Subcutaneous abdominal adipose tissue (tissue), 5 donors: ENCODE data around the gene TRIM2.

ENCODE experiments used
- H3K27ac ChIP-seq: one replicate; pipeline ENCODE4 v1.7.0; 2013; ENCODE audit warnings: low read depth, mild to moderate bottlenecking, inconsistent platforms, low read length, moderate library complexity
- H3K27me3 ChIP-seq, 5 donors: one replicate each; pipeline ENCODE4 v1.7.0; 2013; ENCODE audit warnings: low read length in 5 of 5, inconsistent platforms in 1 of 5; ENCODE audit not compliant: control insufficient read depth in 5 of 5, insufficient read depth in 4 of 5
- H3K36me3 ChIP-seq, 5 donors: one replicate each; pipeline ENCODE4 v1.7.0; 2013; ENCODE audit warnings: low read length in 5 of 5; ENCODE audit not compliant: control insufficient read depth in 5 of 5, insufficient read depth in 5 of 5
- H3K4me1 ChIP-seq, 5 donors: one replicate each; pipeline ENCODE4 v1.7.0; 2013; ENCODE audit warnings: low read length in 5 of 5, mild to moderate bottlenecking in 3 of 5, moderate library complexity in 1 of 5; ENCODE audit not compliant: control insufficient read depth in 5 of 5, insufficient read depth in 5 of 5
- H3K4me3 ChIP-seq, 5 donors: one replicate each; pipeline ENCODE4 v1.7.0; 2013; ENCODE audit warnings: low read length in 5 of 5, low read depth in 1 of 5
- H3K9ac ChIP-seq, 5 donors: one replicate each; pipeline ENCODE4 v1.7.0; 2013; ENCODE audit warnings: low read length in 5 of 5, mild to moderate bottlenecking in 4 of 5, moderate library complexity in 3 of 5
- H3K9me3 ChIP-seq, 5 donors: one replicate each; pipeline ENCODE4 v1.7.0; 2013; ENCODE audit warnings: low read length in 5 of 5; ENCODE audit not compliant: control insufficient read depth in 5 of 5
- donor health status: healthy.
- donor health status: healthy.
- donor health status: healthy.
- donor health status: healthy.
- donor health status: healthy.

The TRIM2 gene

GRCh38 chr4:153232768-153233167, 28.5 kb downstream of the TRIM2 start:
- H3K4me1 ChIP-seq = peaks cover 3 to 24% (median 12%) of the 10 kb centered on the region in 5 donors
- no peak overlapping the region for H3K4me3 ChIP-seq
- H3K27me3 ChIP-seq = no peaks in the 10 kb centered on the region
- no peaks in the 10 kb centered on the region for H3K36me3 ChIP-seq
- H3K27ac ChIP-seq = no peak overlapping the region
- no peak overlapping the region for H3K9ac ChIP-seq
- no peaks in the 10 kb centered on the region for H3K9me3 ChIP-seq

- Histone ChIP-seq H3K36me3 (peaks cover 0 to 2% (median 0%) of the 10 kb centered on the region in 5 donors), H3K9ac (no peak overlapping the region), H3K27ac (no peak overlapping the region), H3K4me1 (peaks cover 3 to 24% (median 14%) of the 10 kb centered on the region in 5 donors), H3K9me3 (no peaks in the 10 kb centered on the region), H3K27me3 (no peaks in the 10 kb centered on the region), H3K4me3 (no peak overlapping the region)
Measured at GRCh38 chr4:153233761-153234371, 29.6 kb downstream of the TRIM2 start.

- no peak overlapping the region for H3K9ac ChIP-seq
- H3K4me1 ChIP-seq = peaks cover 3 to 24% (median 14%) of the 10 kb centered on the region in 5 donors
Measured at GRCh38 chr4:153234885-153235284, 30.6 kb downstream of the TRIM2 start.

GRCh38 chr4:153238135-153238919, 34.1 kb downstream of the TRIM2 start:
- no peaks in the 10 kb centered on the region for H3K9me3 ChIP-seq
- H3K9ac ChIP-seq = no peak overlapping the region
- H3K4me1 ChIP-seq = peaks cover 3 to 24% (median 14%) of the 10 kb centered on the region in 5 donors
- H3K27me3 ChIP-seq = no peaks in the 10 kb centered on the region
- peaks cover 0 to 4% (median 0%) of the 10 kb centered on the region in 5 donors for H3K36me3 ChIP-seq
- no peak overlapping the region for H3K27ac ChIP-seq
- no peak overlapping the region for H3K4me3 ChIP-seq

More at GRCh38 chr4:153234885-153235284, 30.6 kb downstream of the TRIM2 start:
- Histone ChIP-seq H3K36me3 (peaks cover 0 to 2% (median 0%) of the 10 kb centered on the region in 5 donors), H3K9me3 (no peaks in the 10 kb centered on the region), H3K27ac (no peak overlapping the region), H3K27me3 (no peaks in the 10 kb centered on the region), H3K4me3 (no peak overlapping the region)

GRCh38 chr4:153239409-153239808, 35.2 kb downstream of the TRIM2 start:
- Histone ChIP-seq H3K9me3 (no peaks in the 10 kb centered on the region), H3K27ac (no peak overlapping the region), H3K4me3 (no peak overlapping the region), H3K9ac (no peak overlapping the region), H3K27me3 (no peaks in the 10 kb centered on the region), H3K36me3 (peaks cover 0 to 4% (median 0%) of the 10 kb centered on the region in 5 donors), H3K4me1 (peaks cover 0 to 15% (median 7%) of the 10 kb centered on the region in 5 donors)

- peaks cover 0 to 4% (median 0%) of the 10 kb centered on the region in 5 donors for H3K36me3 ChIP-seq
- no peak overlapping the region for H3K9ac ChIP-seq
- H3K9me3 ChIP-seq = no peaks in the 10 kb centered on the region
- H3K27me3 ChIP-seq = no peaks in the 10 kb centered on the region
- no peak overlapping the region for H3K4me3 ChIP-seq
- peaks cover 0 to 9% (median 6%) of the 10 kb centered on the region in 5 donors for H3K4me1 ChIP-seq
- H3K27ac ChIP-seq = no peak overlapping the region
Measured at GRCh38 chr4:153241295-153241694, 37.1 kb downstream of the TRIM2 start.

GRCh38 chr4:153241970-153242838, 38.0 kb downstream of the TRIM2 start:
- H3K4me1 ChIP-seq = peaks cover 0 to 9% (median 6%) of the 10 kb centered on the region in 5 donors
- peaks cover 0 to 4% (median 0%) of the 10 kb centered on the region in 5 donors for H3K36me3 ChIP-seq
- H3K27ac ChIP-seq = no peak overlapping the region
- H3K9me3 ChIP-seq = no peaks in the 10 kb centered on the region
- no peak overlapping the region for H3K4me3 ChIP-seq
- no peaks in the 10 kb centered on the region for H3K27me3 ChIP-seq
- H3K9ac ChIP-seq = no peak overlapping the region

GRCh38 chr4:153242839-153243324, 38.6 kb downstream of the TRIM2 start:
- Histone ChIP-seq H3K4me1 (peaks cover 0 to 9% (median 6%) of the 10 kb centered on the region in 5 donors), H3K9ac (no peak overlapping the region), H3K27ac (no peak overlapping the region), H3K4me3 (no peak overlapping the region), H3K27me3 (no peaks in the 10 kb centered on the region), H3K9me3 (no peaks in the 10 kb centered on the region), H3K36me3 (peaks cover 0 to 4% (median 0%) of the 10 kb centered on the region in 5 donors)

- H3K27ac ChIP-seq = no peak overlapping the region
- H3K9ac ChIP-seq = no peak overlapping the region
- H3K27me3 ChIP-seq = no peaks in the 10 kb centered on the region
- peaks cover 0 to 11% (median 3%) of the 10 kb centered on the region in 5 donors for H3K4me1 ChIP-seq
- no peaks in the 10 kb centered on the region for H3K9me3 ChIP-seq
- H3K36me3 ChIP-seq = peaks cover 0 to 4% (median 0%) of the 10 kb centered on the region in 5 donors
- no peak overlapping the region for H3K4me3 ChIP-seq
Measured at GRCh38 chr4:153243468-153243867, 39.2 kb downstream of the TRIM2 start.
